GM19239 (cell line): ENCODE results near the gene SORBS1.

Source experiments
- DNase-seq: peaks from one replicate; pipeline ENCODE4 v3.0.0; 2011; ENCODE audit warnings: low spot score; ENCODE audit not compliant: insufficient read length
- FAIRE-seq: peaks from 2 replicates; lab custom pipeline; 2011; peaks lifted over from hg19 to GRCh38; lab: Jason Lieb, UNC

The SORBS1 gene

DNA sequence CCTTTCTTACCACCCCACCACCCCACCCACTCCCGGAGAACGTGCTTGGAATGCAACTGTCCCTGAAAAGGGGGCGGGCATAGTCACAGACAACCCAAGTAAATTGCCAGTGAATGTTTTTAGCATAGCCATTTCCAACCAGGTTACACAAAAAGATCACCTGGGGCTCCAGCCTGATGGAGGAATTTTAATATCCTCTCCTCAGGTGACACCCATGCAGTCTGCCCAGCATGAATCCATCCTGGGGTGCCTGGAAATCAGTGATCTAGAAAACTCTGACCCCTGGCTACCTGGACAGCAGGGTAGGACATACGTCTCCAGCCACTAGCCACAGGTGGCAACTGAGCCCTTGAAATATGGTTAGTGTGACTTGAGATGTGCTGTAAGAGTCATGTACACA lies 61.1 kb downstream of the SORBS1 start:
- FAIRE-seq (no peak), DNase-seq (no peak)

DNA sequence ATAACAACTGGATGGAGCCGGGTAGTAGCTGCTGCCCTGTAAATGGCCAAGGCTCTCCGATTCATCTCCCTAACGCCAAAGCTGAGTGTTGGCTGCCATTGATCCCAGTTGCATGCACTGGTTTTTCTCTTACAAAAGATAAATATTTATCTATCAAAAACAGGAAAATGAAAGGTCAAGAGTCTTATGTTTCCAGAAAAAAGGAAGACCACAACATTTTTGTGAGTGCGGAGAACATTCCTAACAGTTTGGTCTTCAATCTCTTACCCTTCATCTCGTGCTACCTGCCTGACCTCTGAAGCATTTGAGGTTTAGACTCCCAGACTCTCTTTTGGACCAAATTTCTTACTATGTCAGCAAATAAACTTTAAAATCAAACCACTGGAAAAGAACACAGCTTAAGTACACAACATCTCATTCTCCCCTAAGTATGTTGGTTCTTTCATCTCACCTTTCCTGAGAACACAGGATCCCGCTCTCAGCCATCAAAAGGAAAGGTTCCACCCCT lies 61.6 kb downstream of the SORBS1 start:
- DNase-seq (no peak), FAIRE-seq (no peak)

DNA sequence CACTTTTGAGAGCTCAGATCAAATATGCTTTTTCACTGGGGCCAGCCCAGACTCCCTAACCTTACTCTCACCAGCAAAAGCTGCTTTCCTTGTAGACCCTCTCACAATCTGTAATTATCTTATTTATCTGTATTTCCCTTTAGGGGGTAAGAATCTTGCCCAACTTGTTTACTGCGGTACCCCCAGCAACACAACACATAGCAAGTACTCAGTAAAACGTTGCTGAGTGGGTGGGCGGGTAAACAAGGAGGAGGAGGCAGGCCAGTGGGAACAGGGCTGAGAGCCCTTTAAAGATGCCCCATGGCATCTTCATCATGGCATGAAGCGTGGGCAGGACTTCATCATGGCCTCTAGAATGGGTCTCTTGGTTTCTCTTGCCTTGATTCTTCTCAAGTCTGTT lies 64.2 kb downstream of the SORBS1 start:
- FAIRE-seq (no peak), DNase-seq (no peak)

GRCh38 chr10:95496246-95496911 lies 64.8 kb downstream of the SORBS1 start:
- FAIRE-seq: no peak
- no peak for DNase-seq

- no peak for DNase-seq
- no peak for FAIRE-seq
Observed at GRCh38 chr10:95493862-95494261, 67.3 kb downstream of the SORBS1 start.

GRCh38 chr10:95487994-95488393 lies 73.2 kb downstream of the SORBS1 start:
- FAIRE-seq (no peak), DNase-seq (no peak)

DNA sequence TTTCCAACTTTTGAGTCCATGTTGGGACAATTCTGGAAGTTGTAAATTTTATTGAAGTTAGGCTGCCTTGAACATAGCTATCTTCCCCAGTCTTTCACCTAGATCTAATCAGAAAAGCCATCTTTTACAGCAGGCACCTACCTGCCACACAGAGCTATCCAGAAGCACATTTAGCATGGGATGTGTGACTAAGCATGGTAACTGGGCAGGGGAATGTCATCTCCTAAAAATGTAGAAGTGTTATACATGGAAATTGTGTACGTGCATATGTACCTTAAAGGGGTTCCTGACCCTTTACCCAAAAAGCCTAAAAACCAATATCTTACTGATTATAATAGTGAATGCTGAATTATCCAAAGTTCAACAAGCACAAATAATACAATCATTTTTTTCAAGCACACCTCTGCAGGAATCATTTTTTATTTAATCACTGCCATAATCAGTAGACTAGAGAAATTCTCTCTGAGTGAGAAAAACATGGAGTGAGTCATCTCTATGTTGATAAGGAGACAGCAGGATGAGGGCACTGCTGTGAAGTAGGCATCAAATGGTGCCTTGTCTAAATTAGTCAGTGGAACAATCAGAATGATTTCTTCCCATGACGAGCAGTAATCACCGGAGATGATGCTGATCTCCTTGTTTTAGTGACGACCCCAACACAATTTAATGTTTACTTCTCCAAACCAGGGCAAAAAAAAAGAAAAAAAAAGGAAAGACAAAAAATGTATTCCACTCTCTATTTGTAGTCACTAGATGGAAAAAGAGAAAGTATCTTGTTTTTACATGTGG lies 75.9 kb downstream of the SORBS1 start:
- DNase-seq (no peak), FAIRE-seq (no peak)

- FAIRE-seq (no peak), DNase-seq (no peak)
Observed at GRCh38 chr10:95482501-95483233, 78.5 kb downstream of the SORBS1 start.

GRCh38 chr10:95480901-95481491 lies 80.2 kb downstream of the SORBS1 start:
- FAIRE-seq: no peak
- DNase-seq: no peak

DNA sequence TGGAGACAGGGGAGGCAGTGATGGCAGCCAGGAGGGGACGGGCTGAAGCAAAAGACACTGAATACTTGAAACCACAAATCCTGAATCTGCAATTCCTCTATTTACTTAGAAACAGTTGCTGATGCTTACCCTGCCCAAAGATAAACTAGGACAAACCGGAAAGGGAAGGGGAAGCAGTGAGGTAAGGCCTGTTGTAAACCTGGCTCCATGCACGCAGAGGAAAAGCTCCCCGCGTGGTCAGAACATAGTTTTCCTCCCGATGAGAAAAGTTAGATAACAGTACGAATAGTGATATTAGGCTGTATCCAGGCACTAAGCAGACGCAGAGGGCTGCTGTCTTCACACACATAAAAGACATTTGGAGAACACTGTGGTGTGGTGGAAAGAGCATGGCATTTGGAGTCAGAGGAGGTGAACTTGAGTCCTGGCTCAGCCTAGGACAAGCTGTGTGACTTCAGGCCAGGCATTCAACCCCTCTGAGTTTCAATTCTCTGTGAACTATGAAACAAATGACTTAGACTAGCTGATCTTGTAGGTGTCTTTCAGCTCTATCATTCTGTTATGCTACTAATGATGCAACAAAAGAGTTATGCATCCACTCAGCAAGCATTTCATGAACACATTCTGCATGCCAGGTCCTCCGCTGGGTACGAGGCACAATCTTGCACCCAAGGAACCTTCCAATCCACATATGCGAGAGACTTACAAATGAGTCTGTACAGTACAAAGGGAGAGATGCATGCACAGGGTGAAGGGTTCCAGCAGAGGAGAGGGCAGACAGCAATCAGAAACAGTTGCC lies 80.9 kb downstream of the SORBS1 start:
- no peak for DNase-seq
- FAIRE-seq: no peak

GRCh38 chr10:95478935-95479334 lies 82.2 kb downstream of the SORBS1 start:
- DNase-seq: no peak
- FAIRE-seq: no peak

- FAIRE-seq: no peak
- no peak for DNase-seq
Observed at GRCh38 chr10:95478185-95478584, 83.0 kb downstream of the SORBS1 start.

DNA sequence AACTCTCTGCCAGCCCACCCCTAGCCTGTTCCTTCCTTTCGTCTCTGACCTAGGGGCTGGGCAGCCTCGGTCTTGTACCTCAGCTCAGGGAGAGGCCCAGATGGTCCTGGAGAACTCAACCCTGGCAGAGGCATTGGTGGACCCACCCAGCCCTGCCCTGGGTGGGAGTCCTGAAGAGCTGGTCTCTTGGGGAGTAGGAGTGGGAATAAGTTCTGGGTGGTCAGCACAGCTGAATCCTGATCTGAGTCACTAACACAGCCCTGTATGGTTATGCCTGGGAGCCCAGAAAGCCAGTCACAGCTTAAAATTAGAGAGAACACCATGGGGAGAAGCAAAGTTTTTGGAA lies 84.0 kb downstream of the SORBS1 start:
- DNase-seq (no peak), FAIRE-seq (no peak)

DNA sequence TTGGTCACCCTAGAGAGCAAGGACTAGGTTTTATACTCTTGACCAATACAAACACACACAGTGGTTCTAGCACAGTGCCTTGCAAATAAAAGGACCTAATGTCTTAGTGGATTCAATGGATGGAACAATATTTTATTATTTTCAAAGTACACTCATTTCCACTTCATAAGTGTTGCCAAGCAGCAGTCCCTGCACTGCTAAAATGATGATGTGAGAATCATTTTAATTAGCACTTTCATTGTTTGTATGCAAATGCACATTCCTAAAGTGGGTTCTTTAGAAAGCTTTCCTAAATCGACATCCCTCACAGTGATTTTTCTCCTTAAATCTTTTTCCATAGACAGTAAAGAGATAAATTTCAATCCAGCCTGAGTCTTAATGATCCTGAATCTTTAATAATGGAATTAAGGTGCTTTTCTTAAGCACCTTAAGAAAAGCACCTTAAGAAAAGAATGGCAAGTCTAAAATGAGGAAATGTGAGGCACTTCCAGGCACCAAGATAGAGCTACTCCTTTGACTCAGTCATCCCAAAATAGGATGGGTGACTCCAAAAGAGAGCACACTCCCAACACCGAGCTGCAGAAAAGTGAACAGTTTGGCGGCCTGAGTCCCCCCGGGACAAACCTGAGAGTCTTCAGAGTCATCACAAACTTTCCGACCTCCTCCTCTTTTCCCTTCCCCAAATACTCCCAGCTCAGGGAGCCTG lies 84.5 kb downstream of the SORBS1 start:
- FAIRE-seq: no peak
- no peak for DNase-seq

DNA sequence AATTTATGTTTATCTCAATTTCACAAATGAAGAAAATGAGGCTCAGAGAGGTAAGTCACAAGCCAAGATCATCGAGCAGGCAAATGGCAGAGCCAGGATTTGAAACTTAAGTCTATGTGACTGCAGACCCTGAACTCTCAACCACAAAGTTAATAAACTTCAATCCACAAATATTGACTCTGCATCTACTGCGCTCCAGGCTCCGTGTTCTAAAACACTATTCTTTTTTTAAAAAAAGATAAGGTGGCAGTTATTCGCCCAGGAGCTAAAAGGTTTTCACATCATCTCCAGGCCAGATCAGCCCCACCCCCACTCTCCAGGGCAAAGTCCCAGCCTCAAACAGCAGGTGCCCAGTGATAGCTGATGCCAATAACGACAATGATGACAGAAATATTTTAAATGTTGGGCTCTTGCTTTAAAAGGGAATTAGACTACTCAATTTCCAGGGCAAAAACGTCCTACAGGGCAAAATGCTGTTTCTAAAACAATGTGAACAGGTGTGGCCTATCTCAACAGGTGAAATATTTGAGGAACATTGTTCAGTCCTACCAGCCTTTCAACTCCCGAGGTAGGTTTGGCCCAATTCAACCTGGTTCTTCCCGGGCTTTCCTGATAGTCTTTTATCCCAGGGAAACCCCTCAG lies 85.2 kb downstream of the SORBS1 start:
- FAIRE-seq: no peak

GRCh38 chr10:95475003-95475383 lies 86.2 kb downstream of the SORBS1 start:
- no peak for DNase-seq
- no peak for FAIRE-seq

More for the DNA sequence above, 85.2 kb downstream of the SORBS1 start:
- no peak for DNase-seq

DNA sequence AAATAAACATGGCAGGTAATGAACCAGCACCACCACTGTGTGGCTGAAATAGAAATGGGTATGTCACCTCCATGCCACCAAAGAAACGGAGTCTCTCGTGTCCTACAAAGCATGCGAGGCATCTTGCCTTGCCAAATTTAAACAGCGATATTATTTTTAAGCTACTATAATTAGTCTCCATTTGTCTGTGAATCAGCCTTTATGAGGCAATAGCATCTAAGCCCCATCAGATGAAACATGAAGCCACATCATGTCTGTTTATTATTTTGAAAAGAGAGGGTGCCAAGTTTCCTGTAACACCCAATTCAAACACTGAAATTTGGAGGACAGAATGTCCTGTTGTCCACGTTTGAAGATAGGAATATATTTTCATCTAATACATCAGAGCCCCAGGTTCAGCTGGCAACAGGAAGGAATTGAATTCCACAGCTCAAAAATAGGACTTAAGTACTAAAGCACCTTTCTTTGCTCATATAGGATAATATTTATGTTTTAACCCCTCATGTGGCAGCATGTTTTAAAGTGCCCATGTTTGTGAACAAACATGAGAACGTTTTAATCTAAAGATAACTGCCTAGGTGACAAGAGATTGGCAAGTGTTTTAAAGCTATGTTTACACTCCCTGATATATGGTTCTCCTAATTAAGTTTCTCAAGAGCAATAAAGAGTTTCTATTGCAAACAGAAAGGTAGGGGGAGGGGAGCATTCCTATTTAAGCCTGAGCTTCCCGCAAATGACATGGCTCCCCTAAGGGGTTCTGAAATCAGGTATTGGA lies 86.8 kb downstream of the SORBS1 start:
- FAIRE-seq (peak; percentile 47), DNase-seq (no peak)
